ENCODE data around the gene CD300LG.
A peak's percentile ranks its signal among the peaks of the same experiment; 100 is the strongest.

The CD300LG gene

GRCh38 chr17:43905985-43906852, 59.2 kb downstream of the CD300LG start:
- DNase-seq (ENCODE audit: low spot score), result peak; percentile 76

GRCh38 chr17:43906951-43907424, 60.0 kb downstream of the CD300LG start:
- DNase-seq (ENCODE audit: low spot score), result no peak

GRCh38 chr17:43907425-43907981, 60.5 kb downstream of the CD300LG start, which contains the start of gene MPP2:
Gene MPP2, minus strand, starts transcription at chr17:43907536. Its CDS starts 3,076 bp downstream, at chr17:43904460.
- DNase-seq (ENCODE audit: low spot score), result peak; percentile 81

- DNase-seq (ENCODE audit: low spot score), result peak; percentile 88
Measured at GRCh38 chr17:43907998-43908721, 61.2 kb downstream of the CD300LG start.

- DNase-seq (ENCODE audit: low spot score), result no peak
Measured at GRCh38 chr17:43909537-43910231, 62.7 kb downstream of the CD300LG start.

- no peak for DNase-seq (ENCODE audit: low spot score)
Measured at GRCh38 chr17:43911904-43912303, 64.9 kb downstream of the CD300LG start.

GRCh38 chr17:43912635-43913304, 65.8 kb downstream of the CD300LG start:
- no peak for DNase-seq (ENCODE audit: low spot score)

Measured in AG08396 (cell line).